SK-N-SH (cell line): Measurements from ENCODE around the gene SLC16A8. TPM values are rescaled to one million over a fixed set of nuclear protein-coding genes. Genes with fewer than 3 reads are reported as not detected.

ENCODE experiments used
- CTCF ChIA-PET: fragments of 300-600, 350-600 bp; formaldehyde crosslinking; extraction: SDS; loops from one replicate; lab custom pipeline; 2021; lab: Yijun Ruan, JAX
- POLR2A ChIA-PET: fragments of 350-600 bp; sonication (Branson Sonifier 250); formaldehyde crosslinking; extraction: SDS; loops from one replicate; lab custom pipeline; 2020; ENCODE audit warnings: antibody characterized with exemption, inconsistent platforms; lab: Yijun Ruan, JAX
- DNase-seq: peaks from one replicate; pipeline ENCODE4 v3.0.0; 2012
- H2AFZ ChIP-seq: fragments of 200-600 bp; sonication (generic); 2 replicates; pipeline ENCODE4 v1.8.1; 2016; ENCODE audit warnings: antibody characterized with exemption, mild to moderate bottlenecking, low read depth
- H3F3A ChIP-seq: fragments of 200-600 bp; sonication (generic); replicated peaks from 2 replicates; pipeline ENCODE3; 2016; ENCODE audit warnings: antibody characterized with exemption, mild to moderate bottlenecking; ENCODE audit not compliant: insufficient read depth
- H3K27ac ChIP-seq, 2 experiments: fragments of 200-500 bp in 1 of 2; fragments of 200-600 bp in 1 of 2; sonication (Bioruptor generic) in 1 of 2; sonication (generic), shearing (Covaris generic) in 1 of 2; 2 replicates each; pipeline versions ENCODE4 v1.5.1 to v1.6.1; 2014 to 2016; ENCODE audit warnings: low read depth in 2 of 2, inconsistent platforms in 1 of 2, low read length in 1 of 2, mild to moderate bottlenecking in 1 of 2, mixed read lengths in 1 of 2
- H3K27me3 ChIP-seq: fragments of 200-600 bp; sonication (generic), shearing (Covaris generic); 2 replicates; pipeline ENCODE4 v1.6.1; 2016; ENCODE audit warnings: mixed run types; ENCODE audit not compliant: insufficient read depth
- H3K36me3 ChIP-seq, 2 experiments: fragments of 200-500 bp in 1 of 2; fragments of 200-600 bp in 1 of 2; sonication (Bioruptor generic) in 1 of 2; sonication (generic) in 1 of 2; replicated peaks in 1 of 2; 2 replicates each; pipeline versions ENCODE3 to v1.5.1; 2014 to 2016; ENCODE audit warnings: low read length in 1 of 2, mild to moderate bottlenecking in 1 of 2; ENCODE audit not compliant: insufficient read depth in 2 of 2, control insufficient read depth in 1 of 2
- H3K4me1 ChIP-seq, 2 experiments: fragments of 200-500 bp in 1 of 2; fragments of 200-600 bp in 1 of 2; sonication (Bioruptor generic) in 1 of 2; sonication (generic), shearing (Covaris generic) in 1 of 2; 2 replicates each; pipeline versions ENCODE4 v1.5.1 to v1.6.1; 2014 to 2016; ENCODE audit warnings: low read depth in 1 of 2, low read length in 1 of 2, mixed run types in 1 of 2; ENCODE audit not compliant: insufficient read depth in 2 of 2, control insufficient read depth in 1 of 2
- H3K4me2 ChIP-seq: fragments of 200-600 bp; sonication (generic), shearing (Covaris generic); 2 replicates; pipeline ENCODE4 v1.6.1; 2017; ENCODE audit warnings: mixed run types
- H3K4me3 ChIP-seq, 2 experiments: fragments of 200-500 bp in 1 of 2; fragments of 200-600 bp in 1 of 2; sonication (Bioruptor generic) in 1 of 2; sonication (generic), shearing (Covaris generic) in 1 of 2; 2 replicates each; pipeline versions ENCODE4 v1.5.1 to v1.8.1; 2014 to 2016; ENCODE audit warnings: low read depth in 2 of 2, inconsistent platforms in 1 of 2, low read length in 1 of 2, mild to moderate bottlenecking in 1 of 2, mixed read lengths in 1 of 2, moderate library complexity in 1 of 2
- H3K79me2 ChIP-seq: fragments of 200-600 bp; sonication (generic); 2 replicates; pipeline ENCODE4 v1.8.1; 2017; ENCODE audit warnings: mild to moderate bottlenecking; ENCODE audit not compliant: insufficient read depth
- H3K9ac ChIP-seq: fragments of 200-600 bp; sonication (generic); 2 replicates; pipeline ENCODE4 v1.6.1; 2017; ENCODE audit warnings: mixed run types
- H3K9me2 ChIP-seq: fragments of 200-600 bp; sonication (generic); 2 replicates; pipeline ENCODE4 v1.6.1; 2017; ENCODE audit warnings: mixed run types
- H3K9me3 ChIP-seq: fragments of 200-600 bp; sonication (generic); 2 replicates; pipeline ENCODE4 v1.6.1; 2017; ENCODE audit warnings: mixed run types, mild to moderate bottlenecking, moderate library complexity
- H4K20me1 ChIP-seq: fragments of 200-600 bp; sonication (generic); 2 replicates; pipeline ENCODE4 v1.6.1; 2017; ENCODE audit warnings: mild to moderate bottlenecking, mixed run types; ENCODE audit not compliant: insufficient read depth
- ELF1 ChIP-seq: IDR thresholded peaks from 2 replicates; pipeline ENCODE4 v1.4.0; 2012
- EP300 ChIP-seq, 2 experiments: IDR thresholded peaks; 2 replicates each; pipeline versions ENCODE4 v1.4.0 to v1.6.1; 2012; ENCODE audit warnings: borderline replicate concordance in 1 of 2, low read depth in 1 of 2, low read length in 1 of 2
- GABPA ChIP-seq: IDR thresholded peaks from 2 replicates; pipeline ENCODE4 v1.4.0; 2012; ENCODE audit warnings: low read depth, mild to moderate bottlenecking
- GATA2 ChIP-seq: sonication (generic); formaldehyde crosslinking; IDR thresholded peaks from 2 replicates; pipeline ENCODE4 v1.5.0; 2020; ENCODE audit warnings: mild to moderate bottlenecking, missing genetic modification reagents
- IRF3 ChIP-seq: fragments of 150-350 bp; IDR thresholded peaks from 2 replicates; pipeline ENCODE4 v1.6.1; 2016; ENCODE audit warnings: mild to moderate bottlenecking, low read depth, low read length
- MEF2A ChIP-seq: IDR thresholded peaks from 2 replicates; pipeline ENCODE4 v1.4.0; 2012; ENCODE audit warnings: low read depth, borderline replicate concordance
- MXI1 ChIP-seq: IDR thresholded peaks from 2 replicates; pipeline ENCODE4 v1.6.1; 2012; ENCODE audit warnings: mild to moderate bottlenecking, low read depth, low read length, improper control_type of control experiment
- NRF1 ChIP-seq: IDR thresholded peaks from 2 replicates; pipeline ENCODE4 v1.6.1; 2012; ENCODE audit warnings: low read depth, mild to moderate bottlenecking, low read length
- POLR2AphosphoS5 ChIP-seq: IDR thresholded peaks from 2 replicates; pipeline ENCODE4 v1.6.1; 2012; ENCODE audit warnings: low read depth, low read length
- RCOR1 ChIP-seq: fragments of 150-350 bp; IDR thresholded peaks from 2 replicates; pipeline ENCODE4 v1.6.1; 2017; ENCODE audit warnings: antibody characterized with exemption, low read length
- REST ChIP-seq: IDR thresholded peaks from 2 replicates; pipeline ENCODE4 v1.6.1; 2012; ENCODE audit warnings: mild to moderate bottlenecking, low read depth, low read length, moderate library complexity
- SIN3A ChIP-seq: IDR thresholded peaks from 2 replicates; pipeline ENCODE4 v1.6.1; 2012; ENCODE audit warnings: low read depth, mild to moderate bottlenecking, low read length, moderate library complexity, borderline replicate concordance
- SMC3 ChIP-seq: IDR thresholded peaks from 2 replicates; pipeline ENCODE4 v1.6.1; 2012; ENCODE audit warnings: low read depth, low read length, improper control_type of control experiment
- TAF1 ChIP-seq: IDR thresholded peaks from 2 replicates; pipeline ENCODE4 v1.6.1; 2012; ENCODE audit warnings: low read depth, mild to moderate bottlenecking, low read length, moderate library complexity, borderline replicate concordance
- TCF12 ChIP-seq: IDR thresholded peaks from 2 replicates; pipeline ENCODE4 v1.4.0; 2012
- TEAD4 ChIP-seq: IDR thresholded peaks from 2 replicates; pipeline ENCODE4 v1.4.0; 2012; ENCODE audit warnings: mild to moderate bottlenecking, borderline replicate concordance; ENCODE audit not compliant: insufficient read depth
- USF1 ChIP-seq: IDR thresholded peaks from 2 replicates; pipeline ENCODE4 v1.4.0; 2012; ENCODE audit warnings: low read depth, borderline replicate concordance
- YY1 ChIP-seq: IDR thresholded peaks from 2 replicates; pipeline ENCODE4 v1.4.0; 2012; ENCODE audit warnings: low read depth, mild to moderate bottlenecking
- ZBTB33 ChIP-seq: IDR thresholded peaks from 2 replicates; pipeline ENCODE4 v1.4.0; 2012; ENCODE audit warnings: low read depth, borderline replicate concordance
- WGBS: methylation state at CpG from one replicate; pipeline ENCODE4 v1.1.6; 2017; ENCODE audit warnings: low lambda C conversion rate; 5-methylcytosine and 5-hydroxymethylcytosine counted together
- polyA plus RNA-seq, 3 experiments: library from polyadenylated mRNA; depleted of rRNA; stranded (reverse); fragments of >200 nt; gene quantifications; 2 replicates each; pipeline ENCODE4 v1.2.3, GENCODE V29; 2012

The SLC16A8 gene
- polyA plus RNA-seq, 1 of the 3 experiments (the other 2 are of a cell fraction): not detected

GRCh38 chr22:38072322-38073149 lies 11.4 kb downstream of the SLC16A8 start:
- H3F3A ChIP-seq: no peaks in the 10 kb centered on the region
- H2AFZ ChIP-seq: no peak overlapping the region
- H3K27ac ChIP-seq: no peak overlapping the region
- ChIA-PET CTCF (no interaction called here), POLR2A (no interaction called here)
- H3K4me3 ChIP-seq: no peak overlapping the region
- H3K4me2 ChIP-seq: no peak overlapping the region
- peak; percentile 3 for DNase-seq
- no peaks in the 10 kb centered on the region for H3K9me3 ChIP-seq
- no peaks in the 10 kb centered on the region for H3K4me1 ChIP-seq
- H4K20me1 ChIP-seq: no peaks in the 10 kb centered on the region
- H3K36me3 ChIP-seq: peaks cover 0 to 11% of the 10 kb centered on the region in 2 experiments
- no CpG with 5 or more reads among the region's 25 CpGs for WGBS
- TF ChIP-seq USF1: no peak
- no peak for TF ChIP-seq RCOR1
- TF ChIP-seq NRF1: no peak
- no peak for TF ChIP-seq GABPA
- no peak for TF ChIP-seq EP300 (IDR thresholded peaks at IDR 0.05; ENCODE audit: borderline replicate concordance in 1 of 2, low read depth in 1 of 2, low read length in 1 of 2)
- TF ChIP-seq TAF1: no peak
- no peak for TF ChIP-seq MXI1
- TF ChIP-seq ZBTB33: no peak
- no peak for TF ChIP-seq TEAD4
- TF ChIP-seq SMC3: no peak
- no peak for TF ChIP-seq MEF2A
- TF ChIP-seq YY1: no peak
- no peak for TF ChIP-seq SIN3A
- TF ChIP-seq IRF3: no peak
- no peak for TF ChIP-seq REST
- no peak for TF ChIP-seq POLR2AphosphoS5
- no peak for TF ChIP-seq GATA2 (CRISPR knock-in tag)
- TF ChIP-seq ELF1: no peak
- TF ChIP-seq TCF12: no peak
- H3K27me3 ChIP-seq: no peaks in the 10 kb centered on the region
- no peak overlapping the region for H3K9ac ChIP-seq
- no peaks in the 10 kb centered on the region for H3K79me2 ChIP-seq
- H3K9me2 ChIP-seq: no peaks in the 10 kb centered on the region
